Measurements from ENCODE around the gene ZBTB7B.

GRCh38 chr1:154978360-154978759, 24.2 kb upstream of the ZBTB7B start:
- no peak for TF ChIP-seq CTCF (conservative IDR thresholded peaks at IDR 0.05)
- TF ChIP-seq EZH2 (IDR thresholded peaks at IDR 0.05; ENCODE audit: low read depth), result no peak

All from PC-9 (cell line).